GM19468 (cell line): ENCODE data around the gene PLEKHG5.
"Not testable (repeated sequence)": the region's sequence is repeated elsewhere in the genome, so short reads cannot be mapped to it uniquely, and the experiment has no call there.

Experiments
- ATAC-seq: cut with Tn5 transposase; IDR thresholded peaks from one replicate; pipeline ENCODE4 v1.9.1; 2021; ENCODE audit warnings: mild to moderate bottlenecking, moderate library complexity, moderate number of reproducible peaks; ENCODE audit not compliant: unreplicated experiment; ENCODE audit errors: extremely low read depth

The PLEKHG5 gene

GRCh38 chr1:6434186-6434585 is 57.3 kb downstream of the PLEKHG5 start:
- ATAC-seq = no peak

- ATAC-seq = not testable (repeated sequence)
Measured at GRCh38 chr1:6431645-6432579, 59.6 kb downstream of the PLEKHG5 start.

GRCh38 chr1:6429660-6430411 is 61.6 kb downstream of the PLEKHG5 start:
- not testable (repeated sequence) for ATAC-seq

DNA sequence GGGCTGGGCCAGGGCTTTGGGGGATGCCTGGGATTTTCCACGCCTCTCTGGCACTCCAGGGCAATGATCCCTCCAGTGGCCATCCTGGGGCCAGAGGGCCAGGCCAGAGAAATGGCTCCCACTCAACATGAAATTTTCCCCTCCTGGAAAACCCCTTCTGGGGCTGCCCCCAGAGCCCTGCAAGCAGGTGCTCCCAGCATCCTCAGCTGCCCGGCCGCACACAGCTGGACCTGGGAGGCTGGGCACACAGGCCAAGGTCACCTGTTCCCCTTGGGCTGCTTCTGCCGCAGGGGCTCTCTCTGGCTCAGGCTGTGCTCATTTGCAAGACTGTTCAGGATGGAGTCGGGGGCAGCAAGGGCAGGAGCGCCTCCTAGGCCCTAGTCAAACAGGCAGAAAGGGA is 63.0 kb downstream of the PLEKHG5 start:
- not testable (repeated sequence) for ATAC-seq

GRCh38 chr1:6427441-6428390 is 63.8 kb downstream of the PLEKHG5 start:
- ATAC-seq = no peak

- ATAC-seq = no peak
Measured at GRCh38 chr1:6426972-6427350, 64.5 kb downstream of the PLEKHG5 start.

GRCh38 chr1:6426277-6426971 is 65.0 kb downstream of the PLEKHG5 start:
- no peak for ATAC-seq

DNA sequence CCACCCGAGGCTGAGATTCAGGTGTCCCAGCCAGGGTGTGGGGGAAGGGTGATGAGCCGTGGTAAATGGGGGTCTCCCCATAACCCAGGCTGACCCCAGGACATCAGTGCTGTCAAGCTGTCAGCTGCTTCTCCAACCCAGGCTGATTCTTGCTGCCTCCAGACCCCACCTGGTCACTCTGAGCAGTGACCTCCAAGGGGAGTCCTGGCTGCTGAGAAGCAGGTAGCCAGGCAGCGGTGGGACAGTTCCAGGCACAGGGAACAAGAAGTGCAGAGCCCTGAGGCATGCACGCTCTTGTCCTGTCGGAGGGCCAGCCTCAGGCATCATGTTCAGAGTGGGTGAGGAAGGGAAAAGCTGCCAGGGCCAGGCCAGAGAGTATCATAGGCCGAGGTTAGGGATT is 65.8 kb downstream of the PLEKHG5 start:
- no peak for ATAC-seq

DNA sequence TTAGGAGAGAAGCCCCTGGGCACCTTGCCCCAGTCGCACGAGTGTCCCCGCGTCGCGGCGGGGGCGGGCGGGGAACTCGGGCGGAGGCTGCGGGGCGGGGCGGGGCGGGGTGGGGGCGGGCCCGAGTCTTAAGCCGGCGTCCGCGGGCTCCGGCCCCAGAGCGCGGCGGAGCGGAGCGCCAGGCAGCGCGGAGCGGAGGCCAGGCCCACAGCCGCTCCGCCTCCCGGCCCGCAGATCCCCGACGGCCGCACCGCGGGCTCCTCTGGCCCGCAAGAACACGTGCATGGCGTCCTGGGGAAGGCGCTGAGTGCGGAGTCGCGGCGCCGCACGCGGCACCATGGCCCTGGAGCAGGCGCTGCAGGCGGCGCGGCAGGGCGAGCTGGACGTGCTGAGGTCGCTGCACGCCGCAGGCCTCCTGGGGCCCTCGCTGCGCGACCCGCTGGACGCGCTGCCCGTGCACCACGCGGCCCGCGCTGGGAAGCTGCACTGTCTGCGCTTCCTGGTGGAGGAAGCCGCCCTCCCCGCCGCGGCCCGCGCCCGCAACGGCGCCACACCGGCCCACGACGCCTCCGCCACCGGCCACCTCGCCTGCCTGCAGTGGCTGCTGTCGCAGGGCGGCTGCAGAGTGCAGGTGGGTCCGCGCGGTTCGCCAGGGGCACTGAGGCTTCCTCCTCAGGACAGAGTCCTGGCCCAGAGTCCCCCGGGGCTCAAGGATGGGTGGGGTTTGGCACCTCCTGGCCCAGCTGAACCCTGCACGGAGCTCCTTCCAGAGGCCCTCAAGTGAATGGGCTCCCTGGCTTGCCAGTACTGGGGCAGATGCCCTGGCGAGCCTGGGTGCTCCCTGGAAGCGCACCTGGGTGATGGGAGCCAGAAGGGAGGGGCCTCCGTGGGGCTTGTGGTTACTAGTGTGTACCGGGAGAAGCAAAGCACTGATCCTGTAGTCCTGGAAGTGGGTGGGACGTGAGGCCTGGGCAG is 66.6 kb downstream of the PLEKHG5 start, which contains the start of gene ESPN:
ESPN (plus strand) TSS at position 158 of the 975 bp plus-strand sequence; CDS start at position 338, 180 bp downstream.
- ATAC-seq = no peak

DNA sequence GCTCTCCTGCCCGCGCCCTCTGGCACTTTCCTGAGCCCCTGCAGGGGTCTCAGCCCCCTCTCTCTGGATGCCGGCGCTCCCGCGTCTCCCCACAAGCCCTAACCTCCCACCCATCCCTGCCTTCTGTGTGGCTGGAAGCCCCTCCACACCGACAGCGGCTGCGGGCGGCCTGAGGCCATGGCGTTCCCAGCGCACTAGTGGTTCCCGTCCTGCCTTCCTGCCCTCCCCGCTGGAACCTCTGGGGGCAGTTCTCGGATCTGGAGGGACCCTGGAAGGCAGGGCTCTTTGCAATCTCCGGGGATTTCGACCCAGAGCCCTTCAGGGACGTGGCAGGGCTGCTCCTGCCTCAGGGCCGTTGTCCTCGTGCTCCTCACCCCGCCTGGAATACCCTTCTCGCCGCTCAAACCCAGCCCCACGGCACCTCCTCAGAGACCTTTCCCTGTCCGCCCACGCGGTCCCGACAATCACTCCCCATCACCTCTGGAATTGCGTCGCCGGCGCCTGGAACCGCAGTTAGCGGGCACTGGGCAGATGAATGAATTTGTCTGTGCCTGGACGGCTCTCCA is 67.4 kb downstream of the PLEKHG5 start:
- ATAC-seq = no peak

DNA sequence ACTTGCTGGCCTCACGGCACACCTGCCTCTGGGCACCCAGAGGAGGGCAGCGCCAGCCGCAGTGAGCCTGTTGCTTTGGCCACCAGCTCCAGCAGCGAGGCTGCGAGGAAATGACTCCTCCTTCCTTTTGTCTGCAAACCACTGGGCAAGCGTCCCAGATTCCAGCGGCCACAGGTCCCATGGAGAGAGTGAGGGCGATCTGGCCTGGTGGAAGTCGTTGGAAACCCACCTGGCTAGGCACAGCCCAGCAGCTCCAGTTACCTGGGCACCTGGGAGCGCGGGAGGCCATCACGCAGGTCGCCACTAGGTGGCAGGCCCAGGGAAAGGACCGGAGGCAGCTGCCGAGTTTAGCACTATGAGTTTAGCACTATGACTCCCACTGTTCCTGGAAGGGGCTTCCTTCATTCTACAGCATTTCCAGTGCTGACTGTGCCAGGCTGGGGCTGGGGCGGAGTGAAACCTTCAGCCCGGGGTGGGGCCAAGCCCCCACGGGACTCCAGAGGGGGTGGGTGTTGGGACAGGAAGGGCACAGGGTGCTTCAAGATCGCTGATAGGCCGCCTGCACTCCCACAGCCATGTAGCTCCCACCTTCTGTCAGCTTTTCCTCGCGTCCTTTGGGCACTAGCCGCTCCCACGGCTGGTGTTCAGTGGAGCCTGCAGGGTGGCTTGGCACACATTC is 68.0 kb downstream of the PLEKHG5 start:
- no peak for ATAC-seq

DNA sequence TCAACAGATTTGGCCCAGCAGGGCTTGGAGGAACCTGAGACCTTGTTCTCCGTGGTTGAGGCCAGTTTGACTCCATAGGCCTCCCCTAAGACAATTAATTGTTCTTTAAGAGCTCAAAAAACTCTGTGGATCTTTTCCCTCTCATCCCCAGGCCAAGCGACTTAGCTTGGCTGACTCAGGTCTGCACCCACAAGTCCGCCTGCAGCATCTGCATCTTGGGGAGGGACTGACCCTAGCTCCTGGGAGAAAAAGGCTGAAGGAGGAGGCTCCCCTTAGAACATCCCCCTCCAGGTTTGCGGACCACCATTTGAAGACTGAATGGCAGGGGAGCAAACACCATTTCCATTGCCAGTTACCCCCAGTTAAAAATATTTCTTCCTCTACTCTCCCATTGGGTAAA is 70.2 kb downstream of the PLEKHG5 start:
- ATAC-seq = no peak

DNA sequence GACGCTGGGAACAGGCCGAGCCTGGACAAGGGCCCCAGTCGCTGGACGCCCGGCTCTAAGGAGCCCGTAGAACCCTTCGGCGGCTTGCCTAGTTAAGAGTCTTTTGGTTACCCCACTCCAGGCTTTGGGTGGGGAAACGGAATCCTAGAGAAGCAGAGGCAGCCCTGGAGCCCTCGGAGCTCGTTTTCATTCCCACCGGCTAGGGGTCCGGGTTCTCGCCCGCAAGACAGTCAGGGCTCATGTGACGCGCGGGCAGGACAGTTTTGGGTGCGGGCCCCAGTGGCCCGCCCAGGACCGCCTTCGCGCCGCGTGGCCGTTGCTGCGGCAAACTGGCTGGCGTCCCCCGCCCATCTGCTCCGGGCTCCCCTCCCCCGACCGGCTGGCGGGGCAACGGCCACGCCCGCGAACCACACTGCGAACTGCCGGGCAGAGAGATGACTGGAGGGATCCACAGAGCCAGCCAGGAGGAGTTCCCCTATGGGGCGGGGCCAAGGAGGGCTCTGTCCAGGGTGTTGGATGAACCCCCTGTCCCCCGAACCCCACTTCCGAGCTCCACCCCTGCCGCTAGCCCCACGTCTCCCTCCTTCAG is 70.9 kb downstream of the PLEKHG5 start:
- no peak for ATAC-seq

GRCh38 chr1:6419804-6420453 is 71.5 kb downstream of the PLEKHG5 start, which contains the start of gene HES2:
TSS of gene HES2 (minus strand) at chr1:6419919. CDS start at chr1:6419820, 99 bp downstream.
- no peak for ATAC-seq

DNA sequence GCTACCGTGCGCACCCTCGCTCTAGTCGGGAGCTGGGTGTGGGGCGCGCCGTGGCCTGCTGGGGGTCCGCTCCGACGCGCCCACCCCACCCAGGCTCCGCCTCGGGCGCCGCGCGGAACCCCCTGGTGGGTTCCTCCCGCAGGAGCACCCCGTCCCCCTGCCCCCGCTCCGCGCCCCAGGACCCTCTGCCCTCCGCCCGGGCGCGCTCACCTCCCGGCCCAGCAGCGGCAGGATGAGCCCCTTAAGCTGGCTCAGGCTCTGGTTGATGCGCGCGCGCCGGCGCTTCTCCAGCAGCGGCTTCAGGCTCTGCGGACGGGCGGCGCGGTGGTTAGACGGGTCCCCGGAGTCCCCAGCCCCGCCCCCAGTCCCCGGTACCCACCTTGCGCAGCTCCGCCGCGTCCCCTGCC is 72.1 kb downstream of the PLEKHG5 start:
- ATAC-seq = no peak

DNA sequence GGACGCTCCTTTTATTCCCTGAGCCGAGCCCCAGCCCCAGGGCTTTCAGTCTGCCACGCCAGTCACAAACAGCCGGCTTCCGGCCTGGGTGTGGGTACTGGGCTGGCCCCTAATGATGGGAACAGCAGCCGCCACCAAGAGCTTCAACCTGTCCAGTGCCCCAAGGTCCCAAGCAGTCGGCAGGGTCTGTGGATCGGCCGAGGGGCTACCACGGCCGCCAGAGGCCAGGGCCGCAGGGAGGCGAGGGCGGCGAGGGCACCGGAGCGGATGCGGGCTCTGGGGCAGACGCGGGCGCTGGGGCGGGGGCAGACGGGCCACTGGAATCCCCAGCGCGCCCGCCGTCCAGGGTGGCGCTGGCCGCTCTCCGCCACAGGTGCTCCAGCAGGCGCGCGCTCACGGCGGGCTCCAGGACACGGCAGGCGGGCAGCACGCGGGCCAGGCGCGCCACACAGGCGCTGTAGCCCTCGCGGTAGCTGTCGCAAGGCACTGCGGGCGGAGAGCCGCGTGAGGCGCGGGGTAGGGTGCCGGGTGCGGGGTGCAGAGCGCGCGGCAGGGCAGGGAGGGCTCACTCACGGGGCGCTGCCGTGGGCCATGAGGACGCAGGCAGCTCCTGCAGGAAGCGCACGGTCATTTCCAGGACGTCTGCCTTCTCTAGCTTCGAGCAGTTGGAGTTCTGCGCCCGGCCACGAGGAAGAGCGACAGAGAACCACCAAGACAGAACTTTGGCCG is 72.6 kb downstream of the PLEKHG5 start:
- no peak for ATAC-seq
